Epidermal melanocyte (primary cell): ENCODE results near the gene FITM1.

Experiments
- DNase-seq: peaks from one replicate; pipeline ENCODE4 v3.0.0; 2011; ENCODE audit warnings: low spot score; ENCODE audit not compliant: insufficient read length

The FITM1 gene

GRCh38 chr14:24119691-24120090 lies 10.8 kb upstream of the FITM1 start:
- no peak for DNase-seq

GRCh38 chr14:24121210-24121609 lies 9.2 kb upstream of the FITM1 start:
- DNase-seq: no peak

GRCh38 chr14:24122416-24122815 lies 8.0 kb upstream of the FITM1 start:
- no peak for DNase-seq

GRCh38 chr14:24122898-24123297 lies 7.6 kb upstream of the FITM1 start:
- DNase-seq: no peak

GRCh38 chr14:24123424-24124417 lies 6.7 kb upstream of the FITM1 start:
- DNase-seq: no peak

- no peak for DNase-seq
Measured at GRCh38 chr14:24126939-24127338, 3.5 kb upstream of the FITM1 start.

DNA sequence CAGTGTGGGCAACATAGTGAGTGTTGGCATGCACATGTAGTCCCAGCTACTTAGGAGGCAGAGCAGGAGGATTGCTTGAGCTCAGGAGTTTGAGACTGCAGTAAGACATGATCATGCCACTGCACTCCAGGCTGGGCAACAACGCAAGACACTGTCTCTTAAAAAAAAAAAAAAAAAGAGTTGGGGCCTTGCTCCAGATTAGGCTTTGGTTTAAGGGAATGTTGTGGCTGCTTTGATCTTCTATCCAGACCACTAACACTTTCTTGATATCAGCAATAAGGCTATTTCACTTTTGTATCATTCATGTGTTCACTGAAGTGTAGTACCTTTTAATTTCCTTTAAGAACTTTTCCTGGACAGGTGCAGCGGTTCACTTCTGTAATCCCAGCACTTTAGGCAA lies 2.8 kb upstream of the FITM1 start:
- no peak for DNase-seq

- no peak for DNase-seq
Measured at GRCh38 chr14:24129410-24129998, 955 bp upstream of the FITM1 start.

DNA sequence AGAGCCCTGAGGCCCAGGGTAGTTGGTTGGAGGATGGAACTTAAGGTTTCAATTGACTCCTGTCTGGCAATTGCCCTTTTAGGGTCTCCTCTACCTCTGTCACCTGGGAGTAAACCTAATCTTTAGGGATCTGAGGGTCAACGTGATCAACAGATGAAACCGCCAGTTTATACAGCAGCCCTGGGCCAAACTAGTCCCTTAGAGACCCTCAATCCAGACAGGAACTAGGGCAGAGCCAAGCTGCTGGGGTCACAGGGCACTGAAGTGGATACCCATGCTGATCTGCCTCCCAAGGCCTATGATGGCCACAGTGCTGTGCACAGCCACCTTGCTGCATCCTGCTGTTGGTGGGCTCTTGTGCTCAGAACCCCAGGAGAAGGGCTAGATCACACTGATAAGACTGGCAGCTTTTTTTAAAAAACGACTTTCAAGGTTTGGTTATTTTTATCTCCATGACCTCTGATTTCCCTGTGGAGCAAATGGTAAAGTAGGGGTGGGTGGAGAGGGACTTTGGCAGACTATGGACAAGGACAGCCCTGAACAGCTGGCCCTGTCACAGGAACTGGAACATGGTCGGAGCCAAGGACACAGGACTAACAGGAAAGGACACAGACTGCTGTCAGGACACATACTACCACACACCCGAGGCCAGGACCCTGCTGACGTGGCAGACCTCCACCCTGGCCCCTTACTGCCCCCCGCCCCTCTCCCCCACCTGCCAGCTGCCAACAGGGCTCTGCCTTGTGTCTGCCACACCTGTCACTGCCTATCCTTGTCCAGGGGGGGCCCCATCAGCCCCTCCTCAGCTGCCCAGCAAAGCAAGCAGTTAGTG lies 474 bp downstream of the FITM1 start:
- no peak for DNase-seq

DNA sequence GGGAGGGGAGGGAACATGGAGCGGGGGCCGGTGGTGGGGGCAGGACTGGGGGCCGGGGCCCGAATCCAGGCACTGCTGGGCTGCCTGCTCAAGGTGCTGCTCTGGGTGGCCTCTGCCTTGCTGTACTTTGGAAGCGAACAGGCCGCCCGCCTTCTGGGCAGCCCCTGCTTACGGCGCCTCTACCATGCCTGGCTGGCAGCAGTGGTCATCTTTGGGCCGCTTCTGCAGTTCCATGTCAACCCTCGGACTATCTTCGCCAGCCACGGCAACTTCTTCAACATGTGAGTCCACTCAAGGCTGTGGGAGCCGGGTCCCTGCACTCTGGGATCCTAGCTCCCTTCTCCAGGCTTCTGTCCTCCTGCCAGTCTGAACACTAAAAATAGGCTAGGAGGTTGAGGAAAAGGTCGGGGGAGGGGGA lies 1.1 kb downstream of the FITM1 start:
- DNase-seq: no peak

- DNase-seq: no peak
Measured at GRCh38 chr14:24132061-24132685, 1.7 kb downstream of the FITM1 start.

DNA sequence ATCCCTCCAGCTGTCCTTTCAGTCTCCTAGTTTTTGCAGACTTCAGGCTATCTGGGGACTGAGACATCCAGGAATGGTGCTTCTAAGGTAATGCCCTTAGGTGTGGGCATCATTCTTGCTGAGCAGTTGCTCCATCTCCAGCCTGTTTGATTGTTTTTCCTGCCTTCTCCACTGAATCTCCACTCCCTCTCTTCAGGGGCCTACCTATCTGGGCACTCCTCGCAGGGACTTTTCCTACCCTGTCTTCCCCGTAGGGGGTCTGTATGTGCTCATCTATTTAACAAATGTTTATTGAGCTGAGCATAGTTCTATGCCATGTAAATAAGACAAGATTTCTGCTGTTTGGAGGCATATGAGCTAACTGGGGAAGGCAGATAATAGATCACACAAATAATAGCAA lies 2.5 kb downstream of the FITM1 start:
- DNase-seq: no peak

- DNase-seq: no peak
Measured at GRCh38 chr14:24133735-24134134, 3.3 kb downstream of the FITM1 start.

DNA sequence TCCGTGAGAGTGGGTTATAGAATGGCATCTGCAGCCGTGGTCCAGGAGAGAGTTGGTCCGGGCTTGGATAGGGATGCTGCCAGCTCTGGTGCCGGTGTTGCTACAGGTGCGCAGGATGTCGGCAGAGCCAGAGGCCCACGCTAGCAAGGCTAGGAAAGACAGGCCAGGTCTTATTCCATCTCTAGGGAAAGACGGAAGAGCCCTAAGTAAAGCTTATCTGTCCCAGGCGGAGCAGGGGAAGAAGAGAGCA lies 5.0 kb downstream of the FITM1 start:
- DNase-seq: no peak

GRCh38 chr14:24135834-24136683 lies 5.6 kb downstream of the FITM1 start, which contains the start of gene PSME1:
Gene PSME1 (plus strand): TSS chr14:24136194. CDS start chr14:24136263, 69 bp downstream.
- peak; percentile 95 for DNase-seq

DNA sequence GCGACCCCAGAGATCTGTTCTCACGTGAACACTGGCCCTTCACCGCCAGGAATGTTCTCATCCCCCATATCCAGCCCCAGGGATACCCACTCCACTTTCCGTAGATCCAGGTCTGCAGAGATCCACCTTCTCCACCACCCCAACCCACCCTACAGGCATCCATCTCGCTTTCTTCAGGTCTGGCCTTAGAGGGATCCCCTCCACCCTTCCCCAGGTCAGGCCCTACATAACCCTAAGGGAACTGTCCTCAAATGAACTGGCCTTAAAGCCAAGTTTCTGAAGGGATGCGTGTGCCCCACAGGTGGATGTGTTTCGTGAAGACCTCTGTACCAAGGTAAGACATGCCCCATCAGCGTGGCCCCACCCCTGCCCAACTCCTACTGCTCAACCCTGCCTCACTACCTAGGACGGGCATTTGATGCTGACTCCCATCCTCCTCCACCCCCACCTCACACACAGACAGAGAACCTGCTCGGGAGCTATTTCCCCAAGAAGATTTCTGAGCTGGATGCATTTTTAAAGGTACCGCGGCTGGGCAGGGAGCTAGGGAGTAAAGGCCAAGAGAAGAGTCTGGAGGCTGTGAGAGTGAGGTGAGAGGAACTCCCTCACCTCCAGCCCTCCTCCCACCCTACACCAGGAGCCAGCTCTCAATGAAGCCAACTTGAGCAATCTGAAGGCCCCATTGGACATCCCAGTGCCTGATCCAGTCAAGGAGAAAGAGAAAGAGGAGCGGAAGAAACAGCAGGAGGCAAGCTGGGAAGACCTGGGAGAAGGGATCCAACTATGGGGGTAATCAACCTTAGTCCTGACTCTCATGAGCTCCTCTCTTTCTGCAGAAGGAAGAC lies 6.4 kb downstream of the FITM1 start:
- DNase-seq: no peak

- DNase-seq: no peak
Measured at GRCh38 chr14:24137529-24138395, 7.3 kb downstream of the FITM1 start.

DNA sequence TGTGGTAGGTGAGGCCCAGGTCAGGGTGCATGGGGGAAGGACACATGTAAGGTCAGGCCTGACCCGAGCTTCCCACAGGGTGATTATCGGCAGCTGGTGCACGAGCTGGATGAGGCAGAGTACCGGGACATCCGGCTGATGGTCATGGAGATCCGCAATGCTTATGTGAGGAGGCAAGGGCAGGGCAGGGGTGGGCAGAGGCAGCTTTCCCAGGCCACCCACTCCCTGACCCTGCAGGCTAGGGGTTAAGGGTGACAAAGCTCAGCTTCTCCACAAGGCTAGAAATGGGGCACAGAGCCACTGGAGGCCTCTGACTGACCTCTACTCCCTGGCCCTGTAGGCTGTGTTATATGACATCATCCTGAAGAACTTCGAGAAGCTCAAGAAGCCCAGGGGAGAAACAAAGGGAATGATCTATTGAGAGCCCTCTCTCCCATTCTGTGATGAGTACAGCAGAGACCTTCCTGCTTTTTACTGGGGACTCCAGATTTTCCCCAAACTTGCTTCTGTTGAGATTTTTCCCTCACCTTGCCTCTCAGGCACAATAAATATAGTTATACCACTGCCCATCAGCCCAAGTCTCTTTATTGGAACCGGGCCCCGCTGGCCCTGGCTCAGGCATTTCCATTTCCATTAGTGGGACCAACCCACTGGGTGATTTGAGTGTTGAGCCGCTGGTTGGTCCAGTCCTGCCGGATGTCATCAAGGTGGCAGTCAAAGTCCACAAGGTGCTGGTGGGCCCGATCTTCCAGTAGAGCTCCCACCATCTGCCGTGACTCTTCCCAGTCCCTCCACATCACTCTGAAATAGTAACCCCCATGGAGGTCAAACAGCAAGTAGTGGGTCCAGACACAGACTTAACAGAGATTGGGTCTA lies 8.2 kb downstream of the FITM1 start:
- no peak for DNase-seq
